ENCODE data around the gene SGCG.

DNA sequence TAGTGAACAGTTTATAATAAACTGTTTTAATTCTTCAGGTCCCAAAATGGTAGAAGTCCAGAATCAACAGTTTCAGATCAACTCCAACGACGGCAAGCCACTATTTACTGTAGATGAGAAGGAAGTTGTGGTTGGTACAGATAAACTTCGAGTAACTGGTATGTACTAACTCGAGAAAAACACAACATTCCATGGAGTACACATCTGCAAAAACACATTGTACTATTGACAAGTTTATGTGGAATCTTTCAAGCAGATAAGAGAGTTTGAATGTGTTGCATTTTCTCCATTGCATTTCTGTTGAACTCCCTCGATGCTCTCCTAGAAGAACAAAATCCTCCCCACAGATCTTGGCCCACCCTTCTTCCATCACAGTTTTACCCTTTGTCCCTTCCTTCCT lies 98.5 kb downstream of the SGCG start:
- TF ChIP-seq BHLHE40 (IDR thresholded peaks at IDR 0.05; ENCODE audit: borderline replicate concordance in 1 of 2, low read depth in 2 of 2, low read length in 1 of 2) (no peak), RFX5 (IDR thresholded peaks at IDR 0.05; ENCODE audit: low read depth, low read length) (no peak), EZH2 (IDR thresholded peaks at IDR 0.05; ENCODE audit: borderline replicate concordance, control insufficient read depth, low read depth, low read length) (no peak), PML (IDR thresholded peaks at IDR 0.05; ENCODE audit: low read length) (no peak), POLR2AphosphoS5 (IDR thresholded peaks at IDR 0.05; ENCODE audit: low read length) (no peak), CEBPB (IDR thresholded peaks at IDR 0.05; ENCODE audit: borderline replicate concordance in 1 of 2, low read depth in 2 of 2, low read length in 2 of 2) (no peak), RCOR1 (conservative IDR thresholded peaks at IDR 0.05; ENCODE audit: low read depth, low read length) (no peak), POLR2A (IDR thresholded peaks at IDR 0.05; ENCODE audit: low read depth, low read length) (no peak), RAD21 (IDR thresholded peaks at IDR 0.05; ENCODE audit: insufficient read depth, low read depth, low read length) (no peak), IRF4 (IDR thresholded peaks at IDR 0.05; ENCODE audit: low read depth, low read length) (no peak), RAD51 (IDR thresholded peaks at IDR 0.05) (no peak), TAF1 (IDR thresholded peaks at IDR 0.05; ENCODE audit: borderline replicate concordance, low read depth, low read length) (no peak)
- TF ChIP-seq, protein P1, sequence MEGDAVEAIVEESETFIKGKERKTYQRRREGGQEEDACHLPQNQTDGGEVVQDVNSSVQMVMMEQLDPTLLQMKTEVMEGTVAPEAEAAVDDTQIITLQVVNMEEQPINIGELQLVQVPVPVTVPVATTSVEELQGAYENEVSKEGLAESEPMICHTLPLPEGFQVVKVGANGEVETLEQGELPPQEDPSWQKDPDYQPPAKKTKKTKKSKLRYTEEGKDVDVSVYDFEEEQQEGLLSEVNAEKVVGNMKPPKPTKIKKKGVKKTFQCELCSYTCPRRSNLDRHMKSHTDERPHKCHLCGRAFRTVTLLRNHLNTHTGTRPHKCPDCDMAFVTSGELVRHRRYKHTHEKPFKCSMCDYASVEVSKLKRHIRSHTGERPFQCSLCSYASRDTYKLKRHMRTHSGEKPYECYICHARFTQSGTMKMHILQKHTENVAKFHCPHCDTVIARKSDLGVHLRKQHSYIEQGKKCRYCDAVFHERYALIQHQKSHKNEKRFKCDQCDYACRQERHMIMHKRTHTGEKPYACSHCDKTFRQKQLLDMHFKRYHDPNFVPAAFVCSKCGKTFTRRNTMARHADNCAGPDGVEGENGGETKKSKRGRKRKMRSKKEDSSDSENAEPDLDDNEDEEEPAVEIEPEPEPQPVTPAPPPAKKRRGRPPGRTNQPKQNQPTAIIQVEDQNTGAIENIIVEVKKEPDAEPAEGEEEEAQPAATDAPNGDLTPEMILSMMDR (IDR thresholded peaks at IDR 0.05 in 2 of 3, conservative IDR thresholded peaks at IDR 0.05 in 1 of 3; ENCODE audit: control insufficient read depth in 2 of 3, extremely low read depth in 1 of 3, insufficient read depth in 1 of 3, low read depth in 3 of 3, low read length in 3 of 3): no peak
- TF ChIP-seq, protein P2, sequence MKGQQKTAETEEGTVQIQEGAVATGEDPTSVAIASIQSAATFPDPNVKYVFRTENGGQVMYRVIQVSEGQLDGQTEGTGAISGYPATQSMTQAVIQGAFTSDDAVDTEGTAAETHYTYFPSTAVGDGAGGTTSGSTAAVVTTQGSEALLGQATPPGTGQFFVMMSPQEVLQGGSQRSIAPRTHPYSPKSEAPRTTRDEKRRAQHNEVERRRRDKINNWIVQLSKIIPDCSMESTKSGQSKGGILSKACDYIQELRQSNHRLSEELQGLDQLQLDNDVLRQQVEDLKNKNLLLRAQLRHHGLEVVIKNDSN (IDR thresholded peaks at IDR 0.05; ENCODE audit: borderline replicate concordance, extremely low read length, insufficient read depth, low read depth, low read length): no peak

Measured in GM12878 (cell line).